Osteocyte (in vitro differentiated cells): ENCODE results near the gene CCDC68. TPM values are rescaled to one million over a fixed set of nuclear protein-coding genes. Genes with fewer than 3 reads are reported as not detected.

Experiments
- DNase-seq: peaks from one replicate; pipeline ENCODE4 v3.0.0; 2021; ENCODE audit warnings: mixed read lengths; ENCODE audit not compliant: unreplicated experiment; ENCODE audit errors: extremely low spot score
- H3K27ac Mint-ChIP-seq: one replicate; pipeline ENCODE4 v1.8.0; 2021; ENCODE audit warnings: mild to moderate bottlenecking, mixed read lengths; ENCODE audit not compliant: unreplicated experiment
- H3K27me3 Mint-ChIP-seq: one replicate; pipeline ENCODE4 v1.8.0; 2021; ENCODE audit warnings: mixed read lengths; ENCODE audit not compliant: unreplicated experiment
- H3K36me3 Mint-ChIP-seq: one replicate; pipeline ENCODE4 v1.8.0; 2021; ENCODE audit warnings: mixed read lengths; ENCODE audit not compliant: unreplicated experiment
- H3K4me1 Mint-ChIP-seq: one replicate; pipeline ENCODE4 v1.8.0; 2021; ENCODE audit warnings: mixed read lengths; ENCODE audit not compliant: unreplicated experiment
- H3K4me3 Mint-ChIP-seq: one replicate; pipeline ENCODE4 v1.8.0; 2021; ENCODE audit warnings: mild to moderate bottlenecking, moderate library complexity, mixed read lengths; ENCODE audit not compliant: unreplicated experiment
- H3K9me3 Mint-ChIP-seq: one replicate; pipeline ENCODE4 v1.8.0; 2021; ENCODE audit warnings: mixed read lengths; ENCODE audit not compliant: unreplicated experiment
- CTCF ChIP-seq: fragments of 200-600 bp; sonication (generic); IDR thresholded peaks from 2 replicates; pipeline ENCODE4 v1.5.0; 2021; ENCODE audit warnings: antibody characterized with exemption, mild to moderate bottlenecking, moderate library complexity
- total RNA-seq: library from RNA; stranded (reverse); gene quantifications from 2 replicates; pipeline ENCODE4 v1.2.1, GENCODE V29; 2021

Gene CCDC68
- total RNA-seq, 1 donor from 2014 or later: not detected

DNA sequence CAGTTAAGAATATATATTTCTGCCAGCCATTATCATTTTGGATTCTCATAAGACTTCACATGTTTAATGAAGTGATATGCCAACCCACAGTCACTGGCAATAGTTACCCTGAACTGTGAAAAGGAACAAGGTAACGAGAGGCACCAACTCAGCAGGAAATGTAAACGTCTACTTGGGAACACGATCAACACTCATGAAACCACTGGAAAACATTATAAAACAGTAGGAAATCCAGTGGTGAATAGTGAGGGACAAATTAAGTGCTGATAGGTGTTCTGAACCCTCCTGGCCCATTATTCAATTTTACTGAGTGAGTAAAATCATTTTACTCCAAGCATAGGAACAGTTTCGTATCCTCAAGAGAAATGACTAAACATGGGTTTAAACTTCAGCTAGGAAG is 17.1 kb downstream of the CCDC68 start:
- Mint-ChIP-seq H3K9me3 (no peaks in the 10 kb centered on the region), H3K27me3 (no peaks in the 10 kb centered on the region), H3K36me3 (no peaks in the 10 kb centered on the region), H3K27ac (no peak overlapping the region), H3K4me3 (no peak overlapping the region), H3K4me1 (peaks cover 15% of the 10 kb centered on the region)
- no peak for DNase-seq
- no peak for TF ChIP-seq CTCF

DNA sequence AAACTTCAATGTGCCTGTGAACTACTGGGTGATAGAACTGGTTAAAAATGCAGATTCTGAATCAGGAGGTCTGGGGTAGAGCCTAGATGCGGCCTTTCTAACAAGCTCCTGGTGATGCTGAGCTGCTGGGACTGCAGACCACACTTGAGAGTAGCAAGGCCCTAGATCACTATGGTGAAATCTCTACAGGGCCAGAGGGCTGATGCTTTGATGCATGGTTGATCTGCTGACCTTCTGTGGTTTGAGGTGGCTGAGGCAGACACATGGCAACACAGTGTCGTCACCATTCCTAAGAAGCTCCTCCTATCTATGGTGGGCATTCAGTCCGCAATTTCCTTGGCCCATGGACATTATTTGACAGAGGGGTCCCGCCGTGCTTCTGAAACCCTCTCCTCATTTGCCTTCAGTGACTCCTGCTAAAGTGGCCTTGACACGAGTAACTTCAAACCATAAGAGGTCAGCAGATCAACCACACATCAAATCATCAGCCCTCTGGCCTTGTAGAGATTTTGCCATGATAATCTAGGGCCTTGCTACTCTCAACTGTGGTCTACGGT is 19.8 kb downstream of the CCDC68 start:
- Mint-ChIP-seq H3K27ac (no peak overlapping the region), H3K4me1 (no peaks in the 10 kb centered on the region), H3K4me3 (no peak overlapping the region), H3K36me3 (no peaks in the 10 kb centered on the region), H3K9me3 (no peaks in the 10 kb centered on the region), H3K27me3 (peaks cover 17% of the 10 kb centered on the region)
- DNase-seq: no peak
- no peak for TF ChIP-seq CTCF

DNA sequence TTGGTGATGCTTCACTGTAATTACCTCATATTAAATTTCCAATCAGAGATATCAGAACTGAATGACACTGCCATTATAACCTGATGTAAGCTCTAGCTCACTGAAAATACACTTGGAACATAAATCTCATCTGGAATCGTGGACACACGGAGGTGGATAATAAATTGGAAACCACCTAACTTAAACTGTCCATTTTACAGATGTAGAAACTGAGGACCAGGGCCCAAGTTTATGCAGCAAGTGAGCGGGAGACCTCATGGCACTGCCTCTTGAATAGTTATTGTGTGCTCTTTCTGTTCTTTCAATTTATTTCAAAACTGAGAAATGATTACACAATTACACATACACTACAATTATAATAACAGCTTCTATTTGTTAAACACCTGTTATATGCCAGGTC is 20.8 kb downstream of the CCDC68 start:
- H3K9me3 Mint-ChIP-seq: no peaks in the 10 kb centered on the region
- H3K4me3 Mint-ChIP-seq: no peak overlapping the region
- no peak for TF ChIP-seq CTCF
- no peaks in the 10 kb centered on the region for H3K4me1 Mint-ChIP-seq
- H3K36me3 Mint-ChIP-seq: no peaks in the 10 kb centered on the region
- peaks cover 23% of the 10 kb centered on the region for H3K27me3 Mint-ChIP-seq
- no peak for DNase-seq
- no peak overlapping the region for H3K27ac Mint-ChIP-seq

GRCh38 chr18:54932472-54932871 is 26.8 kb downstream of the CCDC68 start:
- no peak for DNase-seq

GRCh38 chr18:54931152-54931551 is 28.1 kb downstream of the CCDC68 start:
- no peaks in the 10 kb centered on the region for H3K9me3 Mint-ChIP-seq
- H3K27ac Mint-ChIP-seq: no peak overlapping the region
- no peaks in the 10 kb centered on the region for H3K36me3 Mint-ChIP-seq
- no peak for DNase-seq
- peak; percentile 6 for TF ChIP-seq CTCF
- H3K4me3 Mint-ChIP-seq: no peak overlapping the region
- no peaks in the 10 kb centered on the region for H3K4me1 Mint-ChIP-seq
- H3K27me3 Mint-ChIP-seq: peaks cover 21% of the 10 kb centered on the region

More at GRCh38 chr18:54932472-54932871, 26.8 kb downstream of the CCDC68 start:
- no peak for TF ChIP-seq CTCF
- Mint-ChIP-seq H3K36me3 (no peaks in the 10 kb centered on the region), H3K9me3 (no peaks in the 10 kb centered on the region), H3K27me3 (peaks cover 28% of the 10 kb centered on the region), H3K27ac (no peak overlapping the region), H3K4me1 (no peaks in the 10 kb centered on the region), H3K4me3 (no peak overlapping the region)
